Tibial nerve (tissue), 4 donors: ENCODE data around the gene MBD3L3. TPM values are rescaled to one million over a fixed set of nuclear protein-coding genes. Genes with fewer than 3 reads are reported as not detected.
"Not testable (repeated sequence)": the region's sequence is repeated elsewhere in the genome, so short reads cannot be mapped to it uniquely, and the experiment has no call there.

ENCODE experiments used
- DNase-seq, 2 donors: peaks; one replicate each; pipeline ENCODE4 v3.0.0-alpha.2; 2019; ENCODE audit warnings: low spot score in 2 of 2
- H3K27ac ChIP-seq, 4 donors: fragments of 200-600 bp; sonication (generic) in 3 of 4; one replicate each; pipeline ENCODE4 v1.5.1; 2017 to 2019; ENCODE audit warnings: mild to moderate bottlenecking in 1 of 4
- H3K27me3 ChIP-seq, 2 donors: fragments of 200-600 bp; sonication (generic) in 1 of 2; one replicate each; pipeline versions ENCODE4 v1.5.1 to v1.6.0; 2017 to 2019
- H3K36me3 ChIP-seq, 3 donors: fragments of 200-600 bp; sonication (generic); one replicate each; pipeline ENCODE4 v1.5.1; 2018 to 2019
- H3K4me1 ChIP-seq, 4 donors: fragments of 200-600 bp; sonication (generic) in 3 of 4; one replicate each; pipeline ENCODE4 v1.5.1; 2017 to 2019
- H3K4me3 ChIP-seq, 4 donors: fragments of 200-600 bp; sonication (generic) in 3 of 4; one replicate each; pipeline ENCODE4 v1.5.1; 2017 to 2019; ENCODE audit warnings: mild to moderate bottlenecking in 1 of 4, moderate library complexity in 1 of 4
- H3K9me3 ChIP-seq, 4 donors: fragments of 200-600 bp; sonication (generic) in 3 of 4; one replicate each; pipeline ENCODE4 v1.5.1; 2017 to 2019
- CTCF ChIP-seq, 5 experiments: fragments of 200-600 bp in 3 of 5; fragments of 450-650 bp in 2 of 5; sonication (generic) in 3 of 5; IDR thresholded peaks; one replicate each; pipeline ENCODE4 v1.5.1; 2016 to 2019; ENCODE audit warnings: antibody characterized with exemption in 5 of 5, mild to moderate bottlenecking in 3 of 5, moderate library complexity in 2 of 5
- EP300 ChIP-seq, 2 donors: sonication (generic); formaldehyde crosslinking; IDR thresholded peaks; one replicate each; pipeline ENCODE4 v1.6.1; 2017; ENCODE audit warnings: antibody characterized with exemption in 2 of 2, mild to moderate bottlenecking in 1 of 2
- POLR2A ChIP-seq, 2 donors: fragments of 450-650 bp; IDR thresholded peaks; one replicate each; pipeline ENCODE4 v1.6.1; 2017; ENCODE audit warnings: antibody characterized with exemption in 2 of 2, mild to moderate bottlenecking in 2 of 2, moderate library complexity in 2 of 2
- WGBS, 2 donors: methylation state at CpG; one replicate each; pipeline ENCODE4 v1.1.5; 2018; 5-methylcytosine and 5-hydroxymethylcytosine counted together
- total RNA-seq, 4 donors: library from RNA; depleted of rRNA; stranded (reverse); fragments of >200 nt; gene quantifications; one replicate each; pipeline ENCODE4 v1.1.0, GENCODE V29; 2016

MBD3L3 gene
- total RNA-seq, 4 donors from 2014 or later = not detected

- peak within 1 kb of the TSS; percentile 68 to 92 (median 74) for H3K27ac ChIP-seq
- 0 to 1% methylated on average over 28 to 41 of the region's 56 CpGs for WGBS, 2 donors
- peaks cover 2 to 37% (median 15%) of the 10 kb centered on the region in 3 donors for H3K36me3 ChIP-seq
- peak; percentile 94 to 98 for DNase-seq
- peaks cover 0 to 5% (median 0%) of the 10 kb centered on the region in 4 donors for H3K9me3 ChIP-seq
- peak within 1 kb of the TSS; percentile 81 to 99 (median 88) for H3K4me3 ChIP-seq
- peaks cover 0 to 10% (median 7%) of the 10 kb centered on the region in 4 donors for H3K4me1 ChIP-seq
- peak; percentile 32 to 78 for TF ChIP-seq EP300 (IDR thresholded peaks at IDR 0.05)
- no peak for TF ChIP-seq CTCF (IDR thresholded peaks at IDR 0.05)
- peak; percentile 35 to 58 for TF ChIP-seq POLR2A (IDR thresholded peaks at IDR 0.05)
- H3K27me3 ChIP-seq = no peaks in the 10 kb centered on the region
Measured at GRCh38 chr19:7069042-7069903, 10.8 kb upstream of the MBD3L3 start, which contains the start of gene ZNF557. TSS of gene ZNF557 (plus strand) at chr19:7069703. CDS start at chr19:7075075, 5,372 bp downstream.

- TF ChIP-seq POLR2A (IDR thresholded peaks at IDR 0.05) (no peak), EP300 (IDR thresholded peaks at IDR 0.05) (no peak), CTCF (IDR thresholded peaks at IDR 0.05) (no peak)
- DNase-seq = no peak
- Histone ChIP-seq H3K27ac (peak overlapping the region in 3 of 4 donors; percentile 69 to 92 (median 80)), H3K4me3 (peak overlapping the region in 2 of 4 donors; percentile 84 to 99), H3K27me3 (no peaks in the 10 kb centered on the region), H3K4me1 (peaks cover 0 to 10% (median 7%) of the 10 kb centered on the region in 4 donors), H3K36me3 (peaks cover 2 to 31% (median 10%) of the 10 kb centered on the region in 3 donors), H3K9me3 (peaks cover 0 to 3% (median 0%) of the 10 kb centered on the region in 4 donors)
- 82 to 84% methylated on average over 6 of the region's 6 CpGs for WGBS, 2 donors
Measured at GRCh38 chr19:7068599-7068998, 10.1 kb upstream of the MBD3L3 start.

- H3K27me3 ChIP-seq = no peaks in the 10 kb centered on the region
- peaks cover 0 to 10% (median 7%) of the 10 kb centered on the region in 4 donors for H3K4me1 ChIP-seq
- 84 to 89% methylated on average over 2 of the region's 2 CpGs for WGBS, 2 donors
- no peak for DNase-seq
- H3K9me3 ChIP-seq = no peaks in the 10 kb centered on the region
- no peak overlapping the region for H3K27ac ChIP-seq
- peaks cover 2 to 22% (median 6%) of the 10 kb centered on the region in 3 donors for H3K36me3 ChIP-seq
- no peak overlapping the region for H3K4me3 ChIP-seq
- TF ChIP-seq EP300 (IDR thresholded peaks at IDR 0.05) = no peak
- no peak for TF ChIP-seq POLR2A (IDR thresholded peaks at IDR 0.05)
- no peak for TF ChIP-seq CTCF (IDR thresholded peaks at IDR 0.05)
Measured at GRCh38 chr19:7067716-7068115, 9.2 kb upstream of the MBD3L3 start.

- not testable (repeated sequence) for H3K27me3 ChIP-seq, H3K9me3 ChIP-seq, DNase-seq, H3K4me3 ChIP-seq, H3K27ac ChIP-seq
- peaks cover 0 to 10% (median 7%) of the 10 kb centered on the region in 4 donors for H3K4me1 ChIP-seq
- WGBS, 2 donors = 45 to 60% methylated on average over 13 of the region's 13 CpGs
- H3K36me3 ChIP-seq = peaks cover 0 to 16% (median 0%) of the 10 kb centered on the region in 3 donors
Measured at GRCh38 chr19:7067122-7067521, 8.6 kb upstream of the MBD3L3 start.

GRCh38 chr19:7063764-7064418 is 5.4 kb upstream of the MBD3L3 start:
- H3K4me1 ChIP-seq = no peaks in the 10 kb centered on the region
- no peak for TF ChIP-seq CTCF (IDR thresholded peaks at IDR 0.05)
- TF ChIP-seq EP300 (IDR thresholded peaks at IDR 0.05) = no peak
- TF ChIP-seq POLR2A (IDR thresholded peaks at IDR 0.05) = no peak
- WGBS, 2 donors = 86 to 91% methylated on average over 9 of the region's 9 CpGs

More at GRCh38 chr19:7063764-7064418, 5.4 kb upstream of the MBD3L3 start:
- H3K9me3 ChIP-seq = no peaks in the 10 kb centered on the region
- no peaks in the 10 kb centered on the region for H3K36me3 ChIP-seq
- H3K4me3 ChIP-seq = no peak overlapping the region
- no peak overlapping the region for H3K27ac ChIP-seq
- H3K27me3 ChIP-seq = no peaks in the 10 kb centered on the region
- no peak for DNase-seq
